ENCODE measurements around the gene CELF1.
"Not testable (repeated sequence)": the region's sequence is repeated elsewhere in the genome, so short reads cannot be mapped to it uniquely, and the experiment has no call there.

Gene CELF1

DNA sequence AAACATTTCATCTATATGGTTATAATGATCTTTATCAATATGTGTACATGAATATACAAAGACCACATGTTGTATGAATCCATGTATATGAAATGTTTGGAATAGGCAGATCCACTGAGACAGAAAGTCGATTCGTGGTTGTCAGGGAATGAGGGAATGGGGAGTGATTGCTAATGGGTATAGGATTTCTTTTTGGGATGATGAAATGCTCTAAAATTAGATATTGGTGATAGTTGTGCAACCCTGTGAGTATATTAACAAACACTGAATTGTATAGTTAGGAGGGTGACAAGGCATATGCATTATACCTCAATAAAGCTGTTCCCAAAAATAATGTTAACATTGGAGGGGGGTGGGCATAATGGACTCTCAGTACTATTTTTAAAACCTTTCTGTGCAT lies 7.5 kb upstream of the CELF1 start:
- Histone ChIP-seq H3K36me3 (replicated peaks; ENCODE audit: insufficient read depth, low read length) (no peaks in the 10 kb centered on the region), H3K4me3 (ENCODE audit: low read length) (no peak overlapping the region), H2AFZ (ENCODE audit: low read length) (no peak overlapping the region), H4K20me1 (ENCODE audit: insufficient read depth, low read length) (no peaks in the 10 kb centered on the region), H3K9ac (ENCODE audit: low read length) (no peak overlapping the region), H3F3A (ENCODE audit: insufficient read depth, low read length) (no peaks in the 10 kb centered on the region), H3K9me2 (replicated peaks; ENCODE audit: insufficient read depth, low read length) (no peaks in the 10 kb centered on the region), H3K4me2 (ENCODE audit: low read depth, low read length) (no peak overlapping the region), H3K27ac (ENCODE audit: low read length) (no peak overlapping the region), H3K27me3 (replicated peaks; ENCODE audit: insufficient read depth, low read length) (no peaks in the 10 kb centered on the region), H3K4me1 (ENCODE audit: low read length) (peaks cover 3% of the 10 kb centered on the region; the same call in 1 of the 2 replicates), H3K9me3 (replicated peaks; ENCODE audit: insufficient read depth, low read length) (no peaks in the 10 kb centered on the region), H3K79me2 (ENCODE audit: low read length) (no peaks in the 10 kb centered on the region)
- DNase-seq: no peak
- no peak for TF ChIP-seq EZH2phosphoT487 (IDR thresholded peaks at IDR 0.05; ENCODE audit: low read length)

DNA sequence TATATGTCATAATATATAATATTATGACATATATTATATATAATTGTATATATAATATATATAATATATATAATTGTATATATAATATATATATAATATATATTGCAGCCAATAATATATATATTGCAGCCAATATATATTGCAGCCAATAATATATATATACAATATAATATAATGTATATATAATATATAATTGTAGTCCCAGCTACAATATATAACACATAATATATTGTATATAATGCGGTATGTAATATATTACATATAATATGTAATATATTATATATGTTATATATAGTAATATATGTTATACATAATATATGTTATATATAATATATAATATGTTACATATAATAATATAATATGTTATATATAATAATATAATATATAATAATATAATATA lies 5.8 kb upstream of the CELF1 start:
- Histone ChIP-seq H3K4me1 (ENCODE audit: low read length) (no peaks in the 10 kb centered on the region), H3K27me3 (replicated peaks; ENCODE audit: insufficient read depth, low read length) (no peaks in the 10 kb centered on the region), H3K9ac (ENCODE audit: low read length) (no peak overlapping the region), H3K9me3 (replicated peaks; ENCODE audit: insufficient read depth, low read length) (no peaks in the 10 kb centered on the region), H3K9me2 (replicated peaks; ENCODE audit: insufficient read depth, low read length) (no peaks in the 10 kb centered on the region), H3K4me2 (ENCODE audit: low read depth, low read length) (no peak overlapping the region), H2AFZ (ENCODE audit: low read length) (no peak overlapping the region), H4K20me1 (ENCODE audit: insufficient read depth, low read length) (no peaks in the 10 kb centered on the region), H3K4me3 (ENCODE audit: low read length) (no peak overlapping the region), H3F3A (ENCODE audit: insufficient read depth, low read length) (no peaks in the 10 kb centered on the region), H3K36me3 (replicated peaks; ENCODE audit: insufficient read depth, low read length) (no peaks in the 10 kb centered on the region), H3K79me2 (ENCODE audit: low read length) (no peaks in the 10 kb centered on the region), H3K27ac (ENCODE audit: low read length) (no peak overlapping the region)
- TF ChIP-seq EZH2 (optimal IDR thresholded peaks at IDR 0.05; ENCODE audit: low read depth, low read length): no peak
- TF ChIP-seq, protein P1, sequence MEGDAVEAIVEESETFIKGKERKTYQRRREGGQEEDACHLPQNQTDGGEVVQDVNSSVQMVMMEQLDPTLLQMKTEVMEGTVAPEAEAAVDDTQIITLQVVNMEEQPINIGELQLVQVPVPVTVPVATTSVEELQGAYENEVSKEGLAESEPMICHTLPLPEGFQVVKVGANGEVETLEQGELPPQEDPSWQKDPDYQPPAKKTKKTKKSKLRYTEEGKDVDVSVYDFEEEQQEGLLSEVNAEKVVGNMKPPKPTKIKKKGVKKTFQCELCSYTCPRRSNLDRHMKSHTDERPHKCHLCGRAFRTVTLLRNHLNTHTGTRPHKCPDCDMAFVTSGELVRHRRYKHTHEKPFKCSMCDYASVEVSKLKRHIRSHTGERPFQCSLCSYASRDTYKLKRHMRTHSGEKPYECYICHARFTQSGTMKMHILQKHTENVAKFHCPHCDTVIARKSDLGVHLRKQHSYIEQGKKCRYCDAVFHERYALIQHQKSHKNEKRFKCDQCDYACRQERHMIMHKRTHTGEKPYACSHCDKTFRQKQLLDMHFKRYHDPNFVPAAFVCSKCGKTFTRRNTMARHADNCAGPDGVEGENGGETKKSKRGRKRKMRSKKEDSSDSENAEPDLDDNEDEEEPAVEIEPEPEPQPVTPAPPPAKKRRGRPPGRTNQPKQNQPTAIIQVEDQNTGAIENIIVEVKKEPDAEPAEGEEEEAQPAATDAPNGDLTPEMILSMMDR (IDR thresholded peaks at IDR 0.05; ENCODE audit: low read length): no peak
- no peak for TF ChIP-seq EZH2phosphoT487 (IDR thresholded peaks at IDR 0.05; ENCODE audit: low read length)
- DNase-seq: no peak

DNA sequence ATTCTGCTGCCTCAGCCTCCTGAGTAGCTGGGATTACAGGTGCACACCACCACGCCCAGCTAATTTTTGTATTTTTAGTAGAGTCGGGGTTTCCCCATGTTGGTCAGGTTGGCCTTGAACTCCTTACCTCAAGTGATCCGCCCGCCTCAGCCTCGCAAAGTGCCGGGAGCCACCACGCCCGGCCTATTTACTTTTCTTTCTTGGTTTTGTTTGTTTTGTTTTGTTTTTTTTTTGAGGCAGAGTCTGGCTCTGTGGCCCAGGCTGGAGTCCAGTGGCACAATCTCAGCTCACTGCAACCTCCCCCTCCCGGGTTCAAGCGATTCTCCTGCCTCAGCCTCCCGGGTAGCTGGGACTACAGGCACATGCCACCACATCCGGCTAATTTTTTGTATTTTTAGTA lies 4.1 kb upstream of the CELF1 start:
- not testable (repeated sequence) for H3K27ac ChIP-seq (ENCODE audit: low read length); H3K4me2 ChIP-seq (ENCODE audit: low read depth, low read length); H3K79me2 ChIP-seq (ENCODE audit: low read length); DNase-seq; H3K9me2 ChIP-seq (replicated peaks; ENCODE audit: insufficient read depth, low read length); H3K4me1 ChIP-seq (ENCODE audit: low read length); H3K36me3 ChIP-seq (replicated peaks; ENCODE audit: insufficient read depth, low read length); H3K9me3 ChIP-seq (replicated peaks; ENCODE audit: insufficient read depth, low read length); H3K27me3 ChIP-seq (replicated peaks; ENCODE audit: insufficient read depth, low read length); H4K20me1 ChIP-seq (ENCODE audit: insufficient read depth, low read length); H3K9ac ChIP-seq (ENCODE audit: low read length); H3F3A ChIP-seq (ENCODE audit: insufficient read depth, low read length); H2AFZ ChIP-seq (ENCODE audit: low read length); H3K4me3 ChIP-seq (ENCODE audit: low read length)

DNA sequence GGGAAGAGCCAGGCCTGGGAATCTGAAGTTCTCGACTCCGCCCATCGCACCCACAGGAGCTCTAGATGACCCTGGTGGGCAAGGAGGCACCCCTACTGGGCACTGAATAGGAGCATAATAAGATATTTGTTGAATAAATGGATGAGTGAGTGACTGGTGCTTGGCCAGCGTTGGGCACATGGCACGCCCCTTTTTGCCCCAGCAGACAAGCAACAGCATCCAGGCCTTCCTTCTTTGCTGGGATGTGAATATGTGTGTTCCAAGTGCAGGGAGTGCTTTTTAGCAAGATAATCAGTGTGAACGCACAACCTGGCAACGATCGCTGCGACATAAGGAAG lies 443 bp upstream of the CELF1 start:
- Histone ChIP-seq H3K9me3 (replicated peaks; ENCODE audit: insufficient read depth, low read length) (no peaks in the 10 kb centered on the region), H3K4me1 (ENCODE audit: low read length) (peaks cover 13% of the 10 kb centered on the region), H3K27me3 (replicated peaks; ENCODE audit: insufficient read depth, low read length) (no peaks in the 10 kb centered on the region), H3K9me2 (replicated peaks; ENCODE audit: insufficient read depth, low read length) (no peaks in the 10 kb centered on the region), H3K4me3 (ENCODE audit: low read length) (peak overlapping the region; percentile 63), H2AFZ (ENCODE audit: low read length) (peak overlapping the region; percentile 87), H3F3A (ENCODE audit: insufficient read depth, low read length) (peaks cover 7% of the 10 kb centered on the region), H3K4me2 (ENCODE audit: low read depth, low read length) (peak overlapping the region; percentile 87), H3K79me2 (ENCODE audit: low read length) (peaks cover 46% of the 10 kb centered on the region), H4K20me1 (ENCODE audit: insufficient read depth, low read length) (peaks cover 14% of the 10 kb centered on the region), H3K9ac (ENCODE audit: low read length) (peak overlapping the region; percentile 34; the same call in 1 of the 2 replicates), H3K27ac (ENCODE audit: low read length) (no peak overlapping the region), H3K36me3 (replicated peaks; ENCODE audit: insufficient read depth, low read length) (no peaks in the 10 kb centered on the region)
- no peak for TF ChIP-seq EZH2phosphoT487 (IDR thresholded peaks at IDR 0.05; ENCODE audit: low read length)
- no peak for TF ChIP-seq EZH2 (optimal IDR thresholded peaks at IDR 0.05; ENCODE audit: low read depth, low read length)
- TF ChIP-seq, protein P1 (IDR thresholded peaks at IDR 0.05; ENCODE audit: low read length): no peak
- DNase-seq: no peak

Measured in MM.1S (cell line).